Kidney (tissue), 14 donors: Measurements from ENCODE around the gene ISG15. TPM values are rescaled to one million over a fixed set of nuclear protein-coding genes. Genes with fewer than 3 reads are reported as not detected.
A peak's percentile ranks its signal among the peaks of the same experiment; 100 is the strongest.

ENCODE experiments used
- DNase-seq, 5 donors: peaks; one replicate each; pipeline ENCODE4 v3.0.0-alpha.2; 2013 to 2020
- FAIRE-seq: peaks from 2 replicates; lab custom pipeline; 2012; peaks lifted over from hg19 to GRCh38; lab: Jason Lieb, UNC
- H3K27ac ChIP-seq, 2 donors: one replicate each; pipeline ENCODE4 v1.7.0; 2013; ENCODE audit warnings: low read depth in 2 of 2, low read length in 2 of 2, inconsistent platforms in 1 of 2
- H3K27me3 ChIP-seq: one replicate; pipeline ENCODE4 v1.7.1; 2013; ENCODE audit warnings: low read length, inconsistent platforms; ENCODE audit not compliant: control insufficient read depth, insufficient read depth
- H3K36me3 ChIP-seq, 3 donors: one replicate each; pipeline versions ENCODE4 v1.7.0 to v1.7.1; 2013; ENCODE audit warnings: low read length in 3 of 3, control low read depth in 1 of 3, inconsistent platforms in 1 of 3; ENCODE audit not compliant: insufficient read depth in 3 of 3, control insufficient read depth in 2 of 3
- H3K4me1 ChIP-seq, 3 donors: one replicate each; pipeline versions ENCODE4 v1.7.0 to v1.7.1; 2013; ENCODE audit warnings: low read length in 3 of 3, inconsistent platforms in 1 of 3, low read depth in 1 of 3; ENCODE audit not compliant: control insufficient read depth in 2 of 3, insufficient read depth in 2 of 3
- H3K4me3 ChIP-seq, 3 donors: one replicate each; pipeline versions ENCODE4 v1.7.0 to v1.8.1; 2013; ENCODE audit warnings: low read length in 3 of 3, control low read depth in 1 of 3, inconsistent platforms in 1 of 3
- H3K9ac ChIP-seq, 3 donors: one replicate each; pipeline versions ENCODE4 v1.7.0 to v1.7.1; 2013; ENCODE audit warnings: low read length in 3 of 3, control low read depth in 1 of 3, inconsistent platforms in 1 of 3
- H3K9me3 ChIP-seq, 3 donors: one replicate each; pipeline versions ENCODE4 v1.7.0 to v1.7.1; 2013; ENCODE audit warnings: low read length in 3 of 3, control low read depth in 1 of 3, inconsistent platforms in 1 of 3; ENCODE audit not compliant: control insufficient read depth in 2 of 3, insufficient read depth in 1 of 3
- CTCF ChIP-seq: IDR thresholded peaks from 3 replicates; pipeline ENCODE4 v1.5.1; 2012; ENCODE audit warnings: mild to moderate bottlenecking, moderate library complexity, borderline replicate concordance; ENCODE audit not compliant: insufficient read depth; ENCODE audit errors: extremely low read depth
- intact Hi-C: fragments of 100-400 bp; cut with DNase I; formaldehyde crosslinking; loops from one replicate; pipeline ENCODE4 v1.11.1; 2022
- polyA plus RNA-seq: library from polyadenylated mRNA; stranded (reverse); fragments of 350-450 nt; fragmentation: Illumina TruSeq; extraction: RNeasy Lipid Tissue Mini Kit (QIAGEN cat#74804); gene quantifications from one replicate; pipeline ENCODE4 v1.2.3, GENCODE V29; 2014; ENCODE audit warnings: low read depth, low replicate concordance; ENCODE audit not compliant: insufficient read depth
- total RNA-seq: library from RNA; stranded (reverse); fragmentation: NEBNext Ultra II Directional; extraction: Animal tissue kit (Norgen Biotek cat#: 25700); gene quantifications from one replicate; pipeline ENCODE4 v1.2.1, GENCODE V29; 2021
- donor health status: control.
- donor health status: control.
- donor health status: control.
- donor health status: control.
- donor health status: control.
- donor health status: DM: yes; HTN: yes; CAD: no.
- donor health status: Normal renal cell carcinoma (clear cell type).

The ISG15 gene
- total and polyA plus RNA-seq, 2 donors from 2014 or later: 23.9 to 65.9 TPM

GRCh38 chr1:1033731-1034438, 20.6 kb downstream of the ISG15 start:
- Histone ChIP-seq H3K36me3 (no peaks in the 10 kb centered on the region), H3K9ac (no peak overlapping the region), H3K4me3 (no peak overlapping the region), H3K4me1 (peaks cover 0 to 13% (median 2%) of the 10 kb centered on the region in 3 donors), H3K27me3 (no peaks in the 10 kb centered on the region), H3K27ac (no peak overlapping the region), H3K9me3 (no peaks in the 10 kb centered on the region)
- intact Hi-C loops: no loop called here
- FAIRE-seq (no peak), DNase-seq (peak in 1 of 5 donors; percentile 43)
- TF ChIP-seq CTCF: no peak

GRCh38 chr1:1034439-1034781, 21.1 kb downstream of the ISG15 start:
- no peak for FAIRE-seq
- no peak for TF ChIP-seq CTCF
- no peak overlapping the region for H3K4me3 ChIP-seq
- intact Hi-C loops: no loop called here
- no peaks in the 10 kb centered on the region for H3K27me3 ChIP-seq
- DNase-seq: peak in 2 of 5 donors; percentile 47 to 71
- H3K27ac ChIP-seq: no peak overlapping the region
- no peaks in the 10 kb centered on the region for H3K9me3 ChIP-seq
- H3K4me1 ChIP-seq: peaks cover 0 to 13% (median 2%) of the 10 kb centered on the region in 3 donors
- no peak overlapping the region for H3K9ac ChIP-seq
- no peaks in the 10 kb centered on the region for H3K36me3 ChIP-seq

- Histone ChIP-seq H3K27ac (no peak overlapping the region), H3K4me1 (peaks cover 0 to 17% (median 2%) of the 10 kb centered on the region in 3 donors), H3K27me3 (no peaks in the 10 kb centered on the region), H3K9me3 (no peaks in the 10 kb centered on the region), H3K9ac (no peak overlapping the region), H3K36me3 (no peaks in the 10 kb centered on the region), H3K4me3 (no peak overlapping the region)
- DNase-seq (peak in 1 of 5 donors; percentile 70), FAIRE-seq (no peak)
- intact Hi-C loops: no loop called here
- no peak for TF ChIP-seq CTCF
Observed at GRCh38 chr1:1035291-1035943, 22.1 kb downstream of the ISG15 start.
